Renal pelvis (tissue), 4 donors: ENCODE data around the gene POLR2J3. TPM values are rescaled to one million over a fixed set of nuclear protein-coding genes. Genes with fewer than 3 reads are reported as not detected.
"Not testable (repeated sequence)": the region's sequence is repeated elsewhere in the genome, so short reads cannot be mapped to it uniquely, and the experiment has no call there.

Experiments
- DNase-seq: peaks from one replicate; pipeline ENCODE4 v3.0.0-alpha.2; 2013
- polyA plus RNA-seq, 3 donors: library from polyadenylated mRNA; unstranded; fragments of 120-200 nt; gene quantifications; one replicate each; pipeline ENCODE4 v1.2.1, GENCODE V29; 2013; ENCODE audit not compliant: insufficient read length in 3 of 3

Gene POLR2J3
- polyA plus RNA-seq, 3 donors, result 77.7 to 90.7 (median 78.2) TPM

DNA sequence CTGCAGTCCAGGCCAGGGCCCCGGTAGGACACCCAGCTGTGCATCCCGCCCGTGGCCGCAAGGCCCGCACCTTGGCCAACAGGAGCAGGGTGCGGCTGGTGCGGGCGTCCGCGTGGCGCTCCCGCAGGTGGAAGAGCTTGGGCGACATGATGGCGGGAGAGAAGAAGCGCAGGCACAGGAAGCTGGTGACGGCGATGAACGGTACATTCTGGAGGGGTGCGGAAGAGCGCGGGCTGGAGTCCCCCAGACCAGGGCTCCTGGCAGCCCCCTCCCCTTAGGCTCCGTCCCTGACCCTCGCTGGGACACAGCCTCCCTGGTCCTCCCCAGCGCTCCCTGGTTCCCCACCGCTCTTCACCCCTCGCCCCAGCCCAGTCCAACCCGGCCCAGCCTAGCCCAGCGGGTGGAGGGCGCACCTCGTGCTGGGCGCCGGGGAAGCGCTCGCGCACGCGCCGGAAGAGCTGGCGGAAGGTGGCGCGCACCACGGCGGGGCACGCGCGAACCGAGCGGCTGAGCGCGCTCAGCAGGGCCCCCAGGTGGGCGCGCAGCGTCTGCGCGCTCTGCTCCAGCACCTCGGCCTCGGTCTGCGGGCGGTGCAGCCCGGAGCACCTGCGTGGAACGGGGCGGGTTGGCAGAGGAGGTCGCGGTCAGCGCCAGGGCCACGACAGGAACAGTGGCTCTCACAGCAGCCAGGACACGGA is 21.4 kb upstream of the POLR2J3 start:
- DNase-seq, result not testable (repeated sequence)

DNA sequence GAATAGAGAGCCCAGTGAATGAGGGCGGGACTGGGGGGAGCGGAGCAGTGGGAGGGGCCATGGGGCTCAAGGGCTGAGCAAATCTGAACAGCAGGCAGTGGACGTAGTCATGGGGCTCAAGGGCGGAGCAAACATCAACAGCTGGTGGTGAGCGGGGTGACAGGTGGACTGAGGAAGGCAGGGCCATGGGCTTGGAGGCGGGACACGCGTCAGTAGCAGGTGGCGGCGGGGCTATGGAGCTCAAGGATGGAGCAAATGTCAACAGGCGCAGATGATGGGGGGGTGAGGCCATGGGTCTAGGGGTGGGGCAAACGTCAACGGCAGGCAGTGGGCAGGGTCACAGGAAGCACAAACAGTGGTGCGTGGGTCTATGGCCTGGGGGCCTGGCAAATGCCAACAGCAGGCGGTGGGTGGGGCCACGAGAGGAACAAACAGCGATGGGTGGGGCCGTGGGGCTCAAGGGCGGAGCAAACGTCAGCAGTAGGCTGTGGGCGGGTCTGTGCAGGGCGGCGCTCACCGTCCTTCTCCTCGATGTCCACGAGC is 20.2 kb upstream of the POLR2J3 start:
- not testable (repeated sequence) for DNase-seq

DNA sequence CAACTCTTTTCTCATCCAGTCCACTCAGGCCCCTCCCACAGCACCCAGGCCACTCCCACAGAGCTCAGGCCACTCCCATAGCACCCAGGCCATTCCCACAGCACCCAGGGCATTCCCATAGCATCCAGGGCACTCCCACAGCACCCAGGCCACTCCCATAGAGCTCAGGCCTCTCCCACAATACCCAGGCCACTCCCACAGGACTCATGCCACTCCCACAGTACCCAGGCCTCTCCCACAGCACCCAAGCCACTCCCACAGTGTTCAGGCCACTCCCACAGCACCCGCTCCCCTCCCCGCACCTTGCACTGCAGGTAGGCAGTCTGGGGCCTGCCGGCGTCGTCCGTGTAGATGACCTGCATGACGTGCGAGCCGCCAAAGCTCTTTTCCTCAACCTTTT is 17.5 kb upstream of the POLR2J3 start:
- not testable (repeated sequence) for DNase-seq

DNA sequence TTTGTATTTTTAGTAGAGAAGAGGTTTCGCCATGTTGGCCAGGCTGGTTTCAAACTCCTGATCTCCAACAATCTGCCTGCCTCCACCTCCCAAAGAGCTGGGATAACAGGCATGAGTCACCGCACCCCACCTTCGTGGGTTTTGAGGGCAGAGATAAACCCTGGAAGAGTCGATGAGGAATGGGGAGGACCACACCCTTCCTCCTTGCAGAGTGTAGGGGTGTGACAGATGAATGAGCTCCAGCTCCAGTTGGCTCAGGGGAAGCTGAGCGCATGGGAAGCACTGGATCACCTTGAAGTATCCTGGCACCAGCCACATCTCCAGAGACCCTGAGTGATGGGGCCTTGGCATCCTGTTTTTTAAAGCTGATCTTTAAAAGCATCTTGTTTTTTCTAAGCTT is 11.1 kb upstream of the POLR2J3 start:
- DNase-seq, result not testable (repeated sequence)

DNA sequence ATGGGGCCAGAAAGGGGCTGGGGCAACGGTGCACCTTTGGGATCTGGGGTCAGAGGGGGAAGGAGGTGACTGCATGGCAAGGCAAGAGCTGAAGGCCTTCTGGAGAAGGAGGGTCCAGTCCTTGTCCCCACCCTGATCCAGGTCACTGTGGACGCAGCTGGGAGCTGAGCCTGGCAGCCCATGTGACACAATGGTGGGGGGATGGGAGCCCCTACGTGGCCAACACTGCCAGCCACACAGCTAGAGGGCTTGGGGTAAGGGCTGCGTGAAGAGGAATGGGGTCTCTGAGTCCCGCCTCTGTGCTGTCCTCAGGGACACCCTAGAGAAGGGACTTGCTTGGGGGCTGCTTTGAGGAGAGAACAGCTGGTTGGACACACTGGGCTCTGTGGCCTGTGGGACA is 9.3 kb upstream of the POLR2J3 start:
- not testable (repeated sequence) for DNase-seq

DNA sequence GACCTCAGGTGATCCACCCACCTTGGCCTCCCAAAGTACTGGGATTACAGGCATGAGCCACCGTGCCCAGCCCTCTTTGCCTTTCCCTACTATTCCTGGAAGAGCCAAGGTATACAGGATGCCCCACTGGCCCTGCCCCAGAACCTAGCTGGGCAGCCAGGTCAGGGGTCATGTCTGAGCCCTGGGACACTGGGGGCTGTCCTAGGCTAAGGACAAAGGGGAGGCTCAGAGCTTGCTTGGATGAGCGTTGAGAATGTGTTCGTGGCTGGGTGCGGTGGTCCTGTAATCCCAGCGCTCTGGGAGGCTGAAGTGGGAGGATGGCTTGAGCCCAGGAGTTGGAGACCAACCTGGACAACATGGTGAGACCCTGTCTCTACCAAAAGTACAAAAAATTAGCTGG is 6.1 kb upstream of the POLR2J3 start:
- DNase-seq, result not testable (repeated sequence)

DNA sequence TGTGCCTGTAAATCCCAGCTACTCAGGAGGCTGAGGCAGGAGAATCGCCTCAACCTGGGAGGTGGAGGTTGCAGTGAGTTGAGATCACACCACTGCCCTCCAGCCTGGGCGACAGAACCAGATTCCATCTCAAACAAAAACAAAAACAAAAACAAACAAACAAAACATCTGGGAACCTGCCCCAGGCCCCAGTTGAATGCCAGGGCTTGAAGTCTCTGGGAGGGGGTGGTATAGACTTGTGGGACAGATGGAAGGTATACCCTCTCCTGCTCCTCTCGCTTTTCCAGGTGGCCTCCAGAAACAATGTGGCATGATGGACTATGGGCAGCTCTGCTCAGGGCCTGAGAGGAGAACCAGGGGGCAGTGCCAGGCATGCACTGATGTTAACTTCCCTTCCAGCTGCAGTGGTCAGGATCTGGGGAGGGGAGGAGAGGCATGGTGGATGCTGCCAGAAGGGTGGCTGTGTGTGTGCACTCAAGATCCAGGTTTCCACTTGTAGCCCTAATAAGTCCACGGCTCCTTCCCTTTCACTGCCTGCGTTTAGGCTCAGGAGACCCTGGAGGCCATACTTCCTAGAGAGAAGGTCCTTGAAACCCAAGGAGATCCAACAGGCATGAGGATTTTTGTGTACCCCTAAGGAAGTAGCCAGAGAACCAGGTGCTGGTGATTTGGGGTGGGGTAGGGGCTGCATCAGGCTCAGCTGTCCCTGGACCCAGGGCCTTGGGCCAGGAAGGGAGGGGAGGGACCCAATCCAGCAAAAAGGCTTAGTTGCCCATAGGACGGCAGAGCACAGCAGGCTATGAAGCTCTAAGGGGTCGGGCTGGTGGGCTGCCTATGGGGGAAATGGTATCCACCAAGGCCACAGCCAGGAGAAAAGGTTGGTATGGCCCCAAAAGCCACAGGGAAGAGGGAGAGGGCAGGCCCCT is 5.2 kb upstream of the POLR2J3 start:
- DNase-seq, result not testable (repeated sequence)

DNA sequence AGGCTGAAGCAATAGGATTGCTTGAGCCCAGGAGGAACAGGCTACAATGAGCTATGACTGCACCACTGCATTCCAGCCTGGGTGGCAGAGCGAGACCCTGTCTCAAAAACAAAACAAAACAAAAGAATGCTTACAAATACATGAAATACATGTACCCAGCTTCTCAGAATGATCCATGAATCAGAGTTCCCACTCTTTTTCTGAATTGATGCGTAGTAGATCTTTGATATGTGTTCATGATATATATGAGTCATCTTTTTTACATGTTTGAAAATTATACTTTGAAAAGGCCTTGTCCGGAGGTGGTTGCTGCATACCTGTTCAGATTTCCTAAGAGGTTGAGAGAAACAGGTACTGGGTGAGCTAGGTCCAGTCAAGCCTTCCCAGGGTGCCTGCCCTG is 4.0 kb upstream of the POLR2J3 start:
- DNase-seq, result not testable (repeated sequence)

DNA sequence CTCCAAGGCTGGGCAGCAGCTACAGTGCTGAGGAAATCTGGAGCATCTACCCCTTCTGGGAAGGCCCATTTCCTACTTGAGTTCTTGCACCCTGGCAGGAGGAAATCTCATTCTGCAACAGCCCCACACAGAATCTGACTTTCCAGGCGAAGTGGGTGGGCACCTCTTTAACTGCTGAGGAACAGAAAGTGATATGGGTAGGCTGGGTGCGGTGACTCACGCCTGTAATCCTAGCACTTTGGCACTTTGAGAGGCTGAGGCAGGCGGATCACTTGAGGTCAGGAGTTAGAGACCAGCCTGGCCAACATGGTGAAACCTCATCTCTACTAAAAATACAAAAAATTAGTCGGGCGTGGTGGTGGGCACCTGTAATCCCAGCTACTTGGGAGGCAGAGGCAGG is 2.2 kb upstream of the POLR2J3 start:
- not testable (repeated sequence) for DNase-seq

DNA sequence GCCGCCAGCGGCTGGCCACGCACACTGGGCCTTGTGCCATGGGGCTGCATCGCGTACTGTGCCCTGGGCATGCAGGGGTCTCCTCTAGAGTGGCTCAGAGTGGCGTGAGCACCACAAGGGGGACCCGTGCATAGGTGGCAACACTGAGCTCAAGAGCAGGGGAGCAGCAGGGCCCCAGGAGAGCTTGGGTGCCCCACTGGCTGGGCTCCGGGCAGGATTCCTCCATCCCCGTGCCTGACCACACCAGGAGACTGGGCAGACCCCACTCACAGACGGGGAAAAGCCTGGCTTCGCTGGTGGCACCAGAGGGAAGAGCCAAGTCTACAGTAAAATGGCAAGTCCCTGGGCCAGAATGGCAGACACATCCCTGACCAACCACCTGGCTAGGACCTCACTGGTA is 3.8 kb downstream of the POLR2J3 start:
- DNase-seq, result not testable (repeated sequence)

DNA sequence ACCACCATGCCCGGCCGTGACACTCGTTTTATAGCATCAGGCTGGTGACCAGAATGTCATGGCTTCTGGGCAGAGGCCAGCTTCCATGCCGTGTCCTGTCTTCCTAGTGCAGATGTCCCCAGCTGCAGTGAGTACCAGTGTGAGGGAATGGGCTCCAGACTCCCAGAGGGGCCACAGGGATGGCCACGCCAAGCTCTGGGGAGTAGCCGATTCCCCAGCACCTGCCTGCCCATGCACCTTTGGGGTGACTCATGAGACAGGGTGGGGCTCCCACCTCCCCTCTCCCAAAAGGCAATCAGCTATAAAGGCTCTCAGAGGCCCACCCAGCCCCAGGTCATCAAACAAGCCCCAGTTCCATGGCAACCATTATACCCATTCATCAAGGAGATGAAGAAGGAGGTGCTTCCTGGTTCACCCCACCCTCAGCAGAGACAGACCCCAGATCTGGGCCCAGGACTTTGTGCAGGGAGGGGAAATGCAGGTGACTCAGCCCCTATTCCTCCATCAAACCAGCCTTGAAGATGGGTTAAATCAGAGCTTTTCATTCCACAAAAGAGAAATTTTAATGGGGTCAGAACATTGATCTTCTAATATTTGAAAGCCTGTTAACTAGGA is 21.5 kb downstream of the POLR2J3 start, which contains the start of gene SPDYE2:
Gene SPDYE2 (plus strand): TSS at position 419 of the 615 bp plus-strand sequence. CDS start 2,030 bp downstream, outside the sequence.
- DNase-seq, result not testable (repeated sequence)

DNA sequence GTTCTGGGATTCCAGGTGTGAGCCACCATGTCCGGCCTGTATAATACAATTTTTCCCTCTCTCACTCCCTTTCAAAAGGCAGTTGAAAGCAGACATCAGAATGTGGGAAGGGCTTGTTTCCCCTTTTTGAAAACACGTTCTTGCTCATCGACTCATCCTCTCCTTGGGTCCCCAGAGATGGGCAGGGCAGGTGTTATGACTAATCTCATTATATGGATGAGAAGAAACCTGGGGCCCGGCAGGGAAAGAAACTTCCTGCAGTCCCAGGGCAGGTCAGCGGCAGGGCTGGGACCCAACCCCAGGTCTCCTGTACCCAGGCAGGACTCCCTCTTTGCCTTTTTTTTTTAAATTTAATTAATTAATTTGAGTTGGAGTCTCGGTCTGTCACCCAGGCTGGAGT is 26.0 kb downstream of the POLR2J3 start:
- DNase-seq, result not testable (repeated sequence)

DNA sequence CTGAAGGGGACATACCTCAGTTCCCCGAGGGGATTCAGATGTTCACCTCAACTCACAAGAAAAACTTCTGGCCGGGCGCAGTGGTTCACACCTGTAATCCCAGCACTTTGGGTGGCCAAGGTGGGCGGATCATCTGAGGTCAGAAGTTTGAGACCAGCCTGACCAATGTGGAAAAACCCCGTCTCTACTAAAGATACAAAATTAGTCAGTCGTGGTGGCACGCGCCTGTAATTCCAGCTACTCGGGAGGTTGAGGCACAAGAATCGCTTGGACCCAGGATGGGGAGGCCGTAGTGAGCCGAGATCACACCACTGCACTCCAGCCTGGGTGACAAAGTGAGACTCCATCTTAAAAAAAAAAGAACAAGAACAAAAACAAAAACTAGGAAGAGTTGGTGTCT is 27.1 kb downstream of the POLR2J3 start:
- not testable (repeated sequence) for DNase-seq

DNA sequence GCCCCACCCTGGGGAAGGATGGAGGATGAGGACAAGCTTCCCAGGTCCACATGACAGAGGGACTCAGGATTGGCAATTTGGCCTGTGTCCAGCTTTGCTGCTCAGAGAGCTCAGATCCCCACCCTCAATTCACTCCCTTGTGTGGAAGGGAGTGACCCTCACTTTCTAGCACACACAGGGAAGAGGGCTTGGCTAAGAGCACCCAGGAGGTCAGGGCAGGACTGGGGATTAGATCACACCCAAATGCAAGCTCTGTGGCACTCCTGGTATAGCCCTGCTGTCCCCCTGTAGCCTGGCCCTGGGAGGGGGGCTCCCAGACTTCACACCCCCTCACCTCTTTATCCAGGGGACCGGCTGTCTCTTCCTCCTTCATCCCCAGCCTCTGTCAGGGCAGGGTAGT is 28.0 kb downstream of the POLR2J3 start:
- DNase-seq, result not testable (repeated sequence)

DNA sequence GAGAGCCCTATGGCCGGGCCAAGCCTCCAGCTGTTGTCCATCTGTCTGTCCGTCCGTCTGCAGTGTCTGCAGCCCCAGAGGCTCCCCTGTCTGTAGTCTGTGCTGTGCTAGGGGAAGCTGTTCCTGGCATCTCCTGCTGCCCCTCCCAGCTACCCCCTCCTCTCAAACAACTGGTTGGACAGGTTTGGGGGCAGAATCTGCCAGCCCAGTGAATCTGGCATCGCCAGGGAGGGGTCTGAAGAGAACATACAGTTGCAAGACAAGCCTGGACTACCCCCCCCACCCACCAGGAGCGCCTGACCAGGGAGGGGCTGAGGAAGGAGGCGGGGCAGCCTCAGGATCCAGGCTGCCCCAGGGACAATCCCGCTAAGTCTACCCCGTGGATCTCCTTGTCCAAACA is 28.8 kb downstream of the POLR2J3 start, which contains the start of gene UPK3BL2:
Gene UPK3BL2 (minus strand): TSS at position 101 of the 400 bp plus-strand sequence. CDS start 60 bp downstream, at position 41.
- not testable (repeated sequence) for DNase-seq

DNA sequence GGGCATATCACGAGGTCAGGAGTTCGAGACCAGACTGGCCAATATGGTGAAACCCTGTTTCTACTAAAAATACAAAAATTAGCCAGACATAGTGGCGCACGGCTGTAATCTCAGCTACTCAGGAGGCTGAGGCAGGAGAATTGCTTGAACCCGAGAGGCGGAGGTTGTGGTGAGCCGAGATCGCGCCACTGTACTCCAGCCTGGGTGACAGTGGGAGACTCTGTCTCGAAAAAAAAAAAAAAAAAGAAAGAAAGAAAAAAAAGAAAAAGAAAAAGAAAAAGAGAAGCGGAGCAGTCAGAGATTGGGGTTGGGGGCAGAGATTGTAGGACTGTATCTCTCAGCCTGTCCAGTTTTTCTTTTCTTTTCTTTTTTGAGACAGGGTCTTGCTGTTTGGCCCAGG is 29.6 kb downstream of the POLR2J3 start:
- DNase-seq, result not testable (repeated sequence)

DNA sequence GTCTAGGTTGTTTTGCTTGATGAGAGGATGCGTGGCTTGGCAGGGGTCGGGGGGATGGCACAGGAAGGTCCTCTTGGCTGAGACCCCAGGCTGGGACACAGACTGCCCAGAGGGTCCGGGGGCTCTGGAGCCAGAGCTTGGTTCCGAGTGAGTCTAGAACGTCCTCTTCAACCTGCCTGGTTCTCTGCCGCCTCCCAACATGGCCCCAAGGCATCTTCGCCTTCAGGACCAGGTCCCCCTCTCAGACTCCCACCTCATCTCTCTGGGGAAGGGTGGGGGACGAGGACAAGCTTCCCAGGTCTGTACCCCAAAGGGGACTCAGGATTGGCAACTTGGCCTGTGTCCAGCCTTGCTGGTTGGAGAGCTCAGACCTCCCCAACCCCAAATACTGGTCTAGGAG is 30.3 kb downstream of the POLR2J3 start:
- DNase-seq, result not testable (repeated sequence)

DNA sequence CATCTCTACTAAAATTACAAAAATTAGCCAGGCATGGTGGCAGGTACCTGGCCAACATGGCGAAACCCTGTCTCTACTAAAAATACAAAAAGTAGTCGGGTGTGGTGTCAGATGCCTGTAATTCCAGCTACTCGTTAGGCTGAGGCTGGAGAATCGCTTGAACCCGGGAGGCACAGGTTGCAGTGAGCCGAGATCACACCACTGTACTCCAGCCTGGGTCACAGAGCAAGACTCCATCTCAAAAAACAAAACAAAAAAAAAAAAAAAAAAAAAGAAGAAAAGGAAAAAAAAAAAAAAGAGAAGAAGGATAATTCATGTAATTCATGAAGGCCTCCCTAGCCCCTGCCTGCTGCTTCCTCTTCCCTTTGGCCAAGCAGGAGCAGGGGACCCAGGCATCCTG is 31.8 kb downstream of the POLR2J3 start:
- DNase-seq, result not testable (repeated sequence)

DNA sequence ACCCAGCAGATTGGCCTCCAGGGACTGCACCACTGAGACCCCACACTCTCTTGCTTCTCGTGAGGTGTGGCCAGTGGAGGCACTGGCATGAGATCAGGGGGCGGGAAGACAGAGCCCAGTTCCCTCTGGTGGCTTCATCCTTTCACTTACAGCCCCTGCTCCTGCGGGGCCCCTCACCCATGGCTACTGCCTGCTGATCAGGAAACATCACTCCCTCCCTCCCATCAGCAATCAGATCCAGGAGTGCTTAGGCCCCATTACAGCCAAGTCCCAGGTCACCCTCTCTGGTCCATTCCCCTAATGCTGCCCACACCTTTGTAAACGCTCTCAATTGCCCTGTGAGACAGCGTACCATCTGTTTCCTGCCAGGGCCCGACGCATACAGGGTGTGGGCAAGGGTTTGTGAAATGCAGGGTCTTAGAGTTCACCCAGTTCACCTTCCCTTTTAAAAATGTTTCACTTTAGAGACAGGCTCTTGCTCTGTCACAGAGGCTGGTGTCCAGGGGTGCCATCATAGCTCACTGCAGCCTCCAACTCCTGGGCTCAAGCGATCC is 37.2 kb downstream of the POLR2J3 start:
- DNase-seq, result not testable (repeated sequence)

DNA sequence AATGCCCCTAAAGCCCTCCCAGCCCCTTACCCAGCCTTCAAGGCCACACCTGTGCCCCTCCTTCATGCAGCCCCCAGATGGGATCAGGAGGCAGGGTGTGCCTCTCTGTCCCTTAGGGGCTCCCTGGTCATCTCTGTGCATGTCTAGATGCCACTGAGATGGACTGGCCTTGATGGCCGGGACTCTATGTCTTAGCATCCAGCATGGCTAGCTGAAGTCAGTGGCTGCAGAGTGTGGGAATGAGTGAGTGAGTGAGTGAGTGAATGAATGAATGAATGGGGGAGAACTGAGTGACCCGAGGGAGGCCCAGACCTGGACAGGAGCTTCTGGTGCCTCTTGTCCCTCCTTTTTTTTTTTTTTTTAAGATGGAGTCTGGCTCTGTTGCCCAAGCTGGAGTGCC is 40.3 kb downstream of the POLR2J3 start:
- DNase-seq, result not testable (repeated sequence)

DNA sequence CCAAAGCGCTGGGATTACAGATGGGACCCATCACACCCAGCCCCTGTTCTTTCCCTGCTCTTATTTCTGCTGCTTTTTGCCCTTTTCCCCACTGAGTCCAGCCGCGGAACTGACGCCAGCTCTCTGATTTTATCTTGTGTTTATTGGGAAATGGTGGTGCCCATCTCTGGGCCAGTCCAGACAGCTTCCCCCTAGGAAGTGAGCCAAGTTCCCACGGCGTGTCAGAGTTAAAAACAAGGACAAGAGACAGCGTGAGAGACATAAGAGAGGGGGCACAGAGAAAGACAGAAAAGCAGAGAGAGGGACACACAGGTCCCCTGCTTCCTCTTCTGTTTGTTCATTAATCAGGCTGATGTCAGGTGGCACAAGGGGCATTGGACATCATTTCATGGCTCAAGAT is 40.8 kb downstream of the POLR2J3 start:
- not testable (repeated sequence) for DNase-seq
